ENCODE data around the gene COG6.

COG6 gene

GRCh38 chr13:39672378-39673132 lies 17.1 kb downstream of the COG6 start:
- no peak for TF ChIP-seq FOXP2 (optimal IDR thresholded peaks at IDR 0.05; ENCODE audit: borderline replicate concordance, extremely low read depth, extremely low read length, insufficient read depth)
- no peak for TF ChIP-seq SIN3A (IDR thresholded peaks at IDR 0.05; ENCODE audit: borderline replicate concordance, insufficient read depth, low read length)
- TF ChIP-seq POLR2AphosphoS5 (IDR thresholded peaks at IDR 0.05; ENCODE audit: low read depth, low read length), result no peak
- TF ChIP-seq TAF1 (IDR thresholded peaks at IDR 0.05; ENCODE audit: borderline replicate concordance, insufficient read depth, low read length), result no peak
- no peak for TF ChIP-seq REST (IDR thresholded peaks at IDR 0.05; ENCODE audit: insufficient read depth in 1 of 2, low read depth in 2 of 2, low read length in 2 of 2)

- TF ChIP-seq SIN3A (IDR thresholded peaks at IDR 0.05; ENCODE audit: borderline replicate concordance, insufficient read depth, low read length) (no peak), FOXP2 (optimal IDR thresholded peaks at IDR 0.05; ENCODE audit: borderline replicate concordance, extremely low read depth, extremely low read length, insufficient read depth) (no peak), REST (IDR thresholded peaks at IDR 0.05; ENCODE audit: insufficient read depth in 1 of 2, low read depth in 2 of 2, low read length in 2 of 2) (no peak), POLR2AphosphoS5 (IDR thresholded peaks at IDR 0.05; ENCODE audit: low read depth, low read length) (no peak), TAF1 (IDR thresholded peaks at IDR 0.05; ENCODE audit: borderline replicate concordance, insufficient read depth, low read length) (no peak)
These were observed 20.4 kb downstream of the COG6 start for GRCh38 chr13:39675904-39676303.

GRCh38 chr13:39676315-39676876 lies 20.9 kb downstream of the COG6 start:
- TF ChIP-seq FOXP2 (optimal IDR thresholded peaks at IDR 0.05; ENCODE audit: borderline replicate concordance, extremely low read depth, extremely low read length, insufficient read depth) (no peak), TAF1 (IDR thresholded peaks at IDR 0.05; ENCODE audit: borderline replicate concordance, insufficient read depth, low read length) (no peak), REST (IDR thresholded peaks at IDR 0.05; ENCODE audit: insufficient read depth in 1 of 2, low read depth in 2 of 2, low read length in 2 of 2) (no peak)

GRCh38 chr13:39682310-39682709 lies 26.8 kb downstream of the COG6 start:
- TF ChIP-seq FOXP2 (optimal IDR thresholded peaks at IDR 0.05; ENCODE audit: borderline replicate concordance, extremely low read depth, extremely low read length, insufficient read depth) (no peak), POLR2AphosphoS5 (IDR thresholded peaks at IDR 0.05; ENCODE audit: low read depth, low read length) (no peak), REST (IDR thresholded peaks at IDR 0.05; ENCODE audit: insufficient read depth in 1 of 2, low read depth in 2 of 2, low read length in 2 of 2) (no peak), TAF1 (IDR thresholded peaks at IDR 0.05; ENCODE audit: borderline replicate concordance, insufficient read depth, low read length) (no peak), SIN3A (IDR thresholded peaks at IDR 0.05; ENCODE audit: borderline replicate concordance, insufficient read depth, low read length) (no peak)
